ENCODE measurements around the gene C11orf91. TPM values are rescaled to one million over a fixed set of nuclear protein-coding genes. Genes with fewer than 3 reads are reported as not detected.

C11orf91 gene
- total and polyA plus RNA-seq, 2 donors (not counting 3 experiments of a cell fraction or from before 2014, with no cell fraction given), result 0.94 to 2.1 TPM

DNA sequence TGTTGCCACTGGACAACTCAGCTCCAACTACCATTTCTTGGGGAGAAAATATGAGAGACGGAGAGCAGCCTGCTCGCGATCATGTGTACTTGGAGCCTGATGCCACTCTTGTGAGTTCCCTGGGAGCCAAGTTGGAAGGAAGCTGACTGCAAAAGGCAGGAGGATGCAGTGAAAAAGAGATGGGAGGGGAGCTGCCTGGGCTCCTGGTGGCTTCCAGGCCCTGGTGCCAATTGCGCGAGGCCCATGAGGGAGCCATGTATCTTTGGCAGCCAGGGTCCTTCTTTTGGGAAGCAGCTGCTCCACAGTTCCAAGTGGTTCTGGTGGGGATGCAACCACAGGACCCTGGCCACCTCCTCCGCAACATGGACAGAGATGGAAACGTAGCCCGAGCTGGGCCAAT lies 11.1 kb downstream of the C11orf91 start:
- TF ChIP-seq POLR2AphosphoS5 (IDR thresholded peaks at IDR 0.05; ENCODE audit: insufficient read depth, low read depth, low read length) (peak; percentile 15), JUN (IDR thresholded peaks at IDR 0.05; ENCODE audit: borderline replicate concordance, insufficient read depth, insufficient read length, low read depth) (no peak)
- FAIRE-seq (no peak), DNase-seq (ENCODE audit: low read depth, low spot score) (peak; percentile 30)
- Histone ChIP-seq H4K20me1 (replicated peaks; ENCODE audit: control insufficient read depth, extremely low read depth, insufficient read depth, low read length) (no peaks in the 10 kb centered on the region), H3K36me3 (ENCODE audit: control insufficient read depth in 2 of 2, extremely low read depth in 1 of 2, insufficient read depth in 2 of 2, low read length in 2 of 2) (no peaks in the 10 kb centered on the region), H3K4me2 (ENCODE audit: insufficient read depth, low read length) (peak overlapping the region; percentile 51), H3K4me3 (replicated peaks in 1 of 3; ENCODE audit: insufficient read depth in 1 of 3, low read depth in 1 of 3, low read length in 3 of 3) (no peak overlapping the region), H3K4me1 (ENCODE audit: control insufficient read depth, extremely low read depth, insufficient read depth, low read length) (peaks cover 58% of the 10 kb centered on the region), H3K9me3 (replicated peaks; ENCODE audit: control insufficient read depth, insufficient read depth, low read length) (no peaks in the 10 kb centered on the region), H3K9me1 (replicated peaks; ENCODE audit: control insufficient read depth, extremely low read depth, insufficient read depth, low read length) (no peaks in the 10 kb centered on the region), H3K27me3 (ENCODE audit: control insufficient read depth in 2 of 2, insufficient read depth in 2 of 2, low read length in 2 of 2) (no peaks in the 10 kb centered on the region), H3K27ac (ENCODE audit: insufficient read depth, low read depth, low read length) (peak overlapping the region; percentile 91), H3K9ac (replicated peaks; ENCODE audit: extremely low read depth, insufficient read depth, low read length) (peak overlapping the region; percentile 72), H3K79me2 (ENCODE audit: control insufficient read depth, insufficient read depth, low read length) (no peaks in the 10 kb centered on the region), H2AFZ (ENCODE audit: low read depth, low read length) (no peak overlapping the region)
- CTCF ChIA-PET, result interaction anchor here (0.7 to 12.5 kb wide), 11 partner anchors 13 to 523 kb away, joined by 3 to 171 read pairs (median 10); partner anchors contain the start of genes C11orf91 and CD59
- dilution Hi-C loops (cut with MboI; ENCODE audit: extremely low pct_ligation_motif_present, low sequenced_read_pairs) (no loop called here), intact Hi-C loops (cut with micrococcal nuclease) (loop anchor here (10.0 kb wide), 1 partner anchor 725 kb away; no protein-coding TSS in a partner anchor)
- no TSS peak for BruUV-seq (replicated peaks)
- POLR2A ChIA-PET, result interaction anchor here (1.4 to 4.5 kb wide), 4 partner anchors 12 to 53 kb away, joined by 4 to 73 read pairs (median 8); partner anchors contain the start of genes C11orf91 and CD59

DNA sequence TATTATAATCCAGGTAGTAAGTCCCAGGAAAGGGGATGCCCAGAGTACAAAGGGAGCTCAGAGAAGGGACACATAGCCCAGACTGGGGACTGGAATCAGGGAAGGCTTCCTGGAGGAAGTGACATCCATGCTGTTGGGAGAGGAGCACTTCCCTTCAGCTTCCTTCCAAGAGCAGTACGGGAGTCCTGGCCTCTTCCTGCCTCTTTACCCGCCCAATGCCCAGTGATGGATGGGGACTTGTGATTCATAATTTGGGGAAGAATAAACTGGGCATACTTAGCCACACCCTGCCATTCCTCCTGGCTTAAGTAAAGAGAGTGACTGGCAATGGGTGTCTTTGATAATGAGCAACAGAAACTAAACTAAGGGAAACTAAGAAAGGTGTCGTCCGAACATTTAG lies 11.5 kb downstream of the C11orf91 start:
- TF ChIP-seq GATA2 (IDR thresholded peaks at IDR 0.05; ENCODE audit: insufficient read depth, insufficient read length, low read depth, low read length) (no peak), POLR2A (IDR thresholded peaks at IDR 0.05; ENCODE audit: low read depth, low read length) (no peak), FOS (IDR thresholded peaks at IDR 0.05; ENCODE audit: borderline replicate concordance, insufficient read depth, low read length) (no peak), JUN (IDR thresholded peaks at IDR 0.05; ENCODE audit: borderline replicate concordance, insufficient read depth, insufficient read length, low read depth) (no peak), EZH2 (IDR thresholded peaks at IDR 0.05; ENCODE audit: borderline replicate concordance, low read depth, low read length, severe bottlenecking) (no peak), POLR2AphosphoS5 (IDR thresholded peaks at IDR 0.05; ENCODE audit: insufficient read depth, low read depth, low read length) (peak; percentile 12)
- TF ChIP-seq, protein P1, sequence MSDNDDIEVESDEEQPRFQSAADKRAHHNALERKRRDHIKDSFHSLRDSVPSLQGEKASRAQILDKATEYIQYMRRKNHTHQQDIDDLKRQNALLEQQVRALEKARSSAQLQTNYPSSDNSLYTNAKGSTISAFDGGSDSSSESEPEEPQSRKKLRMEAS (IDR thresholded peaks at IDR 0.05; ENCODE audit: insufficient read depth, insufficient read length), result no peak
- TF ChIP-seq, protein P2, sequence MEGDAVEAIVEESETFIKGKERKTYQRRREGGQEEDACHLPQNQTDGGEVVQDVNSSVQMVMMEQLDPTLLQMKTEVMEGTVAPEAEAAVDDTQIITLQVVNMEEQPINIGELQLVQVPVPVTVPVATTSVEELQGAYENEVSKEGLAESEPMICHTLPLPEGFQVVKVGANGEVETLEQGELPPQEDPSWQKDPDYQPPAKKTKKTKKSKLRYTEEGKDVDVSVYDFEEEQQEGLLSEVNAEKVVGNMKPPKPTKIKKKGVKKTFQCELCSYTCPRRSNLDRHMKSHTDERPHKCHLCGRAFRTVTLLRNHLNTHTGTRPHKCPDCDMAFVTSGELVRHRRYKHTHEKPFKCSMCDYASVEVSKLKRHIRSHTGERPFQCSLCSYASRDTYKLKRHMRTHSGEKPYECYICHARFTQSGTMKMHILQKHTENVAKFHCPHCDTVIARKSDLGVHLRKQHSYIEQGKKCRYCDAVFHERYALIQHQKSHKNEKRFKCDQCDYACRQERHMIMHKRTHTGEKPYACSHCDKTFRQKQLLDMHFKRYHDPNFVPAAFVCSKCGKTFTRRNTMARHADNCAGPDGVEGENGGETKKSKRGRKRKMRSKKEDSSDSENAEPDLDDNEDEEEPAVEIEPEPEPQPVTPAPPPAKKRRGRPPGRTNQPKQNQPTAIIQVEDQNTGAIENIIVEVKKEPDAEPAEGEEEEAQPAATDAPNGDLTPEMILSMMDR (IDR thresholded peaks at IDR 0.05; ENCODE audit: extremely low read depth in 1 of 2, insufficient read depth in 1 of 2, low read depth in 1 of 2, low read length in 2 of 2), result no peak
- BruUV-seq (replicated peaks), result no TSS peak
- no peaks in the 10 kb centered on the region for H3K9me3 ChIP-seq (replicated peaks; ENCODE audit: control insufficient read depth, insufficient read depth, low read length)
- CTCF ChIA-PET, result interaction anchor here (0.9 to 12.5 kb wide), 11 partner anchors 14 to 528 kb away, joined by 3 to 171 read pairs (median 10); partner anchors contain the start of genes C11orf91, CD59 and CSTF3
- no peak overlapping the region for H3K4me3 ChIP-seq (replicated peaks in 1 of 3; ENCODE audit: insufficient read depth in 1 of 3, low read depth in 1 of 3, low read length in 3 of 3)
- peak overlapping the region; percentile 91 for H3K27ac ChIP-seq (ENCODE audit: insufficient read depth, low read depth, low read length)
- H3K9me1 ChIP-seq (replicated peaks; ENCODE audit: control insufficient read depth, extremely low read depth, insufficient read depth, low read length), result no peaks in the 10 kb centered on the region
- DNase-seq (ENCODE audit: low read depth, low spot score) (peak; percentile 30), FAIRE-seq (peak; percentile 62)
- H3K4me1 ChIP-seq (ENCODE audit: control insufficient read depth, extremely low read depth, insufficient read depth, low read length), result peaks cover 54% of the 10 kb centered on the region
- H4K20me1 ChIP-seq (replicated peaks; ENCODE audit: control insufficient read depth, extremely low read depth, insufficient read depth, low read length), result no peaks in the 10 kb centered on the region
- no peak overlapping the region for H2AFZ ChIP-seq (ENCODE audit: low read depth, low read length)
- H3K79me2 ChIP-seq (ENCODE audit: control insufficient read depth, insufficient read depth, low read length), result no peaks in the 10 kb centered on the region
- POLR2A ChIA-PET, result interaction anchor here (2.4 to 4.5 kb wide), 2 partner anchors 12 to 45 kb away, joined by 7 to 73 read pairs; partner anchors contain the start of gene C11orf91
- peak overlapping the region; percentile 51 for H3K4me2 ChIP-seq (ENCODE audit: insufficient read depth, low read length)
- H3K36me3 ChIP-seq (ENCODE audit: control insufficient read depth in 2 of 2, extremely low read depth in 1 of 2, insufficient read depth in 2 of 2, low read length in 2 of 2), result no peaks in the 10 kb centered on the region
- dilution Hi-C loops (cut with MboI; ENCODE audit: extremely low pct_ligation_motif_present, low sequenced_read_pairs) (no loop called here), intact Hi-C loops (cut with micrococcal nuclease) (loop anchor here (10.0 kb wide), 1 partner anchor 724 kb away; no protein-coding TSS in a partner anchor)
- no peaks in the 10 kb centered on the region for H3K27me3 ChIP-seq (ENCODE audit: control insufficient read depth in 2 of 2, insufficient read depth in 2 of 2, low read length in 2 of 2)
- H3K9ac ChIP-seq (replicated peaks; ENCODE audit: extremely low read depth, insufficient read depth, low read length), result peak overlapping the region; percentile 72

All from endothelial cell of umbilical vein (primary cell).